HepG2 (cell line): Measurements from ENCODE around the gene SOX13. TPM values are rescaled to one million over a fixed set of nuclear protein-coding genes. Genes with fewer than 3 reads are reported as not detected.

Source experiments
- HOXA9 ChIP-seq: sonication (generic); formaldehyde crosslinking; IDR thresholded peaks from 2 replicates; pipeline ENCODE4 v1.8.1; 2022; ENCODE audit warnings: missing genetic modification reagents, mild to moderate bottlenecking, moderate library complexity, borderline replicate concordance
- NFE2L2 ChIP-seq: fragments of 150-350 bp; IDR thresholded peaks from 2 replicates; pipeline ENCODE4 v1.6.1; 2014; ENCODE audit warnings: low read length
- RARG ChIP-seq: sonication (generic); formaldehyde crosslinking; IDR thresholded peaks from 2 replicates; pipeline ENCODE4 v1.4.0; 2020; ENCODE audit warnings: low read depth, mild to moderate bottlenecking, missing genetic modification reagents
- SAP130 ChIP-seq: IDR thresholded peaks from 2 replicates; pipeline ENCODE4 v1.6.1; 2016; ENCODE audit warnings: low read depth
- ZBTB8A ChIP-seq: sonication (generic); formaldehyde crosslinking; IDR thresholded peaks from 2 replicates; pipeline ENCODE4 v1.4.0; 2020; ENCODE audit warnings: mild to moderate bottlenecking, low read depth, missing genetic modification reagents, borderline replicate concordance
- ZFY ChIP-seq: sonication (generic); formaldehyde crosslinking; IDR thresholded peaks from 2 replicates; pipeline ENCODE4 v1.4.0; 2020; ENCODE audit warnings: missing genetic modification reagents
- ZNF773 ChIP-seq: sonication (generic); formaldehyde crosslinking; IDR thresholded peaks from 2 replicates; pipeline ENCODE4 v1.4.0; 2020; ENCODE audit warnings: missing genetic modification reagents, borderline replicate concordance
- ZNF792 ChIP-seq: IDR thresholded peaks from 2 replicates; pipeline ENCODE4 v1.6.1; 2016
- polyA plus RNA-seq, 8 experiments: library from polyadenylated mRNA; depleted of rRNA in 3 of 8; stranded (reverse) in 7 of 8; unstranded in 1 of 8; fragments of >200 nt; fragmentation: Illumina TruSeq in 4 of 8; extraction: Trizol in 4 of 8; gene quantifications; 2 replicates each; pipeline versions ENCODE4 v1.2.1 to v1.2.3, GENCODE V29; 2011 to 2016; ENCODE audit warnings: low read depth in 4 of 8, missing spikeins in 1 of 8, mixed read lengths in 1 of 8; ENCODE audit not compliant: insufficient read depth in 1 of 8
- total RNA-seq, 5 experiments: library from RNA; depleted of rRNA; stranded (reverse); fragments of >200 nt; fragmentation: Illumina TruSeq; extraction: Trizol; gene quantifications; 2 replicates each; pipeline ENCODE4 v1.2.3, GENCODE V29; 2016; ENCODE audit warnings: low read depth in 1 of 5
- TF ChIP-seq, protein P1 (sequence below): sonication (generic); formaldehyde crosslinking; IDR thresholded peaks from 2 replicates; pipeline ENCODE4 v1.8.0; 2022; ENCODE audit warnings: mild to moderate bottlenecking, missing genetic modification reagents, moderate library complexity
- TF ChIP-seq, protein P2 (sequence below), 2 experiments: fragments of 450-650 bp in 1 of 2; sonication (generic) in 1 of 2; formaldehyde crosslinking in 1 of 2; IDR thresholded peaks; 2 replicates each; pipeline versions ENCODE4 v1.6.1 to v1.8.0; 2016 to 2022; ENCODE audit warnings: antibody characterized with exemption in 1 of 2, mild to moderate bottlenecking in 1 of 2, missing genetic modification reagents in 1 of 2
- TF ChIP-seq, protein P3 (sequence below): sonication (generic); formaldehyde crosslinking; conservative IDR thresholded peaks from 2 replicates; pipeline ENCODE4 v1.4.0; 2020; ENCODE audit warnings: missing genetic modification reagents
- TF ChIP-seq, protein P4 (sequence below): sonication (generic); formaldehyde crosslinking; IDR thresholded peaks from 2 replicates; pipeline ENCODE4 v1.4.0; 2020; ENCODE audit warnings: missing genetic modification reagents
- TF ChIP-seq, protein P5 (sequence below): sonication (generic); formaldehyde crosslinking; IDR thresholded peaks from 2 replicates; pipeline ENCODE4 v1.5.0; 2020; ENCODE audit warnings: mild to moderate bottlenecking, missing genetic modification reagents

SOX13 gene
- total and polyA plus RNA-seq, 2 of the 13 experiments (the other 11 are each of a cell fraction or from before 2014, with no cell fraction given): 13.3 to 15.8 TPM

DNA sequence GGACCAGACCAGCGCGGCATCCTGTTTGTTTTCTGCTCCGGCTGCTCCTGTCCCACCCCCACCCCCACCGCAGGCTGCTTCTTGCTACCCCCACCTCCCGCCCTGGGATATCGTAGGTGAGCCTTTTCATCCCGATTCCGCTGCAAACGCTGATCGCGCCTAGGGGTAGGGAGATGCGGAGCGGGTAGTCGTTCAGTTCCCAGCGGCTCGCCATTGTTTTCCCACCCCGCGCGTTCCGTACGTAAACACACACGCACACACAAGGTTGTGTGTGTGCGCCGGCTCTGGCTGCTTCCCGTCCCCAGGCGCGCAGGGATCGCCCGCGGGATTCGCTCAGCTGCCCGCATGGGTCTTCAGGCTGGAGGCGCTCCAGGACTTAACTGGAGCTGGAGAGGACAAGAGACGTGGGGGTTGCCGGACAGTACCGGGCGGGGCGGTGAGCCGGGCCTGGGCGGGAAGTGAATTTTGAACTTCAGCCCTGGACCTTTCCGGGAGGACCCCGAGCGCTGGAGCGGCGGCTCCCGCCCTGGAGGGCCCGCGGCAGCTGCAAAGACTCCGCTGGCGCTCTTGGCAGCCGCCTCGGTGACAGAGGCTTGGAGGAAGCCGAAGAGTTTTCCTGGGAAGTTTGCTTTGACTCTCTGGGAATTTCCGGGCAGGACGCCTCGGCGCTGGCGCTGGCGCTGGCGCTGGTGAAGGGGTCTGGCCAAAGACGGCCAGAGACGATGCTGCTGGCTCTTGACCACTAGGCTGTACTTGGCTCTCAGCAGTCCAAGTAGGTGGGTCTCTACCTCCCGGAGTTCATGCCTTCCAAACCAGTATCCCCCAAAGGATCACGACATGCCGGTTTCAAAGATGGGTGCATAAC lies 1.6 kb downstream of the SOX13 start (continued):
- TF ChIP-seq ZNF773 (CRISPR knock-in tag) (peak; percentile 67; the same call in 1 of the 2 replicates), ZNF792 (CRISPR knock-in tag) (0 out of 2 replicates have a peak, but pooled peaks have one; percentile 43), HOXA9 (CRISPR knock-in tag) (no peak), SAP130 (peak; percentile 71), ZFY (CRISPR knock-in tag) (peak; percentile 69), RARG (CRISPR knock-in tag) (no peak), NFE2L2 (no peak), ZBTB8A (CRISPR knock-in tag) (0 out of 2 replicates have a peak, but pooled peaks have one; percentile 31)
- TF ChIP-seq, protein P1, sequence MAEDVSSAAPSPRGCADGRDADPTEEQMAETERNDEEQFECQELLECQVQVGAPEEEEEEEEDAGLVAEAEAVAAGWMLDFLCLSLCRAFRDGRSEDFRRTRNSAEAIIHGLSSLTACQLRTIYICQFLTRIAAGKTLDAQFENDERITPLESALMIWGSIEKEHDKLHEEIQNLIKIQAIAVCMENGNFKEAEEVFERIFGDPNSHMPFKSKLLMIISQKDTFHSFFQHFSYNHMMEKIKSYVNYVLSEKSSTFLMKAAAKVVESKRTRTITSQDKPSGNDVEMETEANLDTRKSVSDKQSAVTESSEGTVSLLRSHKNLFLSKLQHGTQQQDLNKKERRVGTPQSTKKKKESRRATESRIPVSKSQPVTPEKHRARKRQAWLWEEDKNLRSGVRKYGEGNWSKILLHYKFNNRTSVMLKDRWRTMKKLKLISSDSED (CRISPR knock-in tag): no peak
- TF ChIP-seq, protein P2, sequence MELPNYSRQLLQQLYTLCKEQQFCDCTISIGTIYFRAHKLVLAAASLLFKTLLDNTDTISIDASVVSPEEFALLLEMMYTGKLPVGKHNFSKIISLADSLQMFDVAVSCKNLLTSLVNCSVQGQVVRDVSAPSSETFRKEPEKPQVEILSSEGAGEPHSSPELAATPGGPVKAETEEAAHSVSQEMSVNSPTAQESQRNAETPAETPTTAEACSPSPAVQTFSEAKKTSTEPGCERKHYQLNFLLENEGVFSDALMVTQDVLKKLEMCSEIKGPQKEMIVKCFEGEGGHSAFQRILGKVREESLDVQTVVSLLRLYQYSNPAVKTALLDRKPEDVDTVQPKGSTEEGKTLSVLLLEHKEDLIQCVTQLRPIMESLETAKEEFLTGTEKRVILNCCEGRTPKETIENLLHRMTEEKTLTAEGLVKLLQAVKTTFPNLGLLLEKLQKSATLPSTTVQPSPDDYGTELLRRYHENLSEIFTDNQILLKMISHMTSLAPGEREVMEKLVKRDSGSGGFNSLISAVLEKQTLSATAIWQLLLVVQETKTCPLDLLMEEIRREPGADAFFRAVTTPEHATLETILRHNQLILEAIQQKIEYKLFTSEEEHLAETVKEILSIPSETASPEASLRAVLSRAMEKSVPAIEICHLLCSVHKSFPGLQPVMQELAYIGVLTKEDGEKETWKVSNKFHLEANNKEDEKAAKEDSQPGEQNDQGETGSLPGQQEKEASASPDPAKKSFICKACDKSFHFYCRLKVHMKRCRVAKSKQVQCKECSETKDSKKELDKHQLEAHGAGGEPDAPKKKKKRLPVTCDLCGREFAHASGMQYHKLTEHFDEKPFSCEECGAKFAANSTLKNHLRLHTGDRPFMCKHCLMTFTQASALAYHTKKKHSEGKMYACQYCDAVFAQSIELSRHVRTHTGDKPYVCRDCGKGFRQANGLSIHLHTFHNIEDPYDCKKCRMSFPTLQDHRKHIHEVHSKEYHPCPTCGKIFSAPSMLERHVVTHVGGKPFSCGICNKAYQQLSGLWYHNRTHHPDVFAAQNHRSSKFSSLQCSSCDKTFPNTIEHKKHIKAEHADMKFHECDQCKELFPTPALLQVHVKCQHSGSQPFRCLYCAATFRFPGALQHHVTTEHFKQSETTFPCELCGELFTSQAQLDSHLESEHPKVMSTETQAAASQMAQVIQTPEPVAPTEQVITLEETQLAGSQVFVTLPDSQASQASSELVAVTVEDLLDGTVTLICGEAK (IDR thresholded peaks at IDR 0.05): no peak
- TF ChIP-seq, protein P2 (CRISPR knock-in tag; IDR thresholded peaks at IDR 0.05): peak; percentile 59
- TF ChIP-seq, protein P3, sequence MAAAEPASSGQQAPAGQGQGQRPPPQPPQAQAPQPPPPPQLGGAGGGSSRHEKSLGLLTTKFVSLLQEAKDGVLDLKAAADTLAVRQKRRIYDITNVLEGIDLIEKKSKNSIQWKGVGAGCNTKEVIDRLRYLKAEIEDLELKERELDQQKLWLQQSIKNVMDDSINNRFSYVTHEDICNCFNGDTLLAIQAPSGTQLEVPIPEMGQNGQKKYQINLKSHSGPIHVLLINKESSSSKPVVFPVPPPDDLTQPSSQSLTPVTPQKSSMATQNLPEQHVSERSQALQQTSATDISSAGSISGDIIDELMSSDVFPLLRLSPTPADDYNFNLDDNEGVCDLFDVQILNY (CRISPR knock-in tag): 0 out of 2 replicates have a peak, but pooled peaks have one; percentile 65
- TF ChIP-seq, protein P4, sequence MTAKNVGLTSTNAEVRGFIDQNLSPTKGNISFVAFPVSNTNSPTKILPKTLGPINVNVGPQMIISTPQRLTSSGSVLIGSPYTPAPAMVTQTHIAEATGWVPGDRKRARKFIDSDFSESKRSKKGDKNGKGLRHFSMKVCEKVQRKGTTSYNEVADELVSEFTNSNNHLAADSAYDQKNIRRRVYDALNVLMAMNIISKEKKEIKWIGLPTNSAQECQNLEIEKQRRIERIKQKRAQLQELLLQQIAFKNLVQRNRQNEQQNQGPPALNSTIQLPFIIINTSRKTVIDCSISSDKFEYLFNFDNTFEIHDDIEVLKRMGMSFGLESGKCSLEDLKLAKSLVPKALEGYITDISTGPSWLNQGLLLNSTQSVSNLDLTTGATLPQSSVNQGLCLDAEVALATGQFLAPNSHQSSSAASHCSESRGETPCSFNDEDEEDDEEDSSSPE (CRISPR knock-in tag): peak; percentile 90
- TF ChIP-seq, protein P5, sequence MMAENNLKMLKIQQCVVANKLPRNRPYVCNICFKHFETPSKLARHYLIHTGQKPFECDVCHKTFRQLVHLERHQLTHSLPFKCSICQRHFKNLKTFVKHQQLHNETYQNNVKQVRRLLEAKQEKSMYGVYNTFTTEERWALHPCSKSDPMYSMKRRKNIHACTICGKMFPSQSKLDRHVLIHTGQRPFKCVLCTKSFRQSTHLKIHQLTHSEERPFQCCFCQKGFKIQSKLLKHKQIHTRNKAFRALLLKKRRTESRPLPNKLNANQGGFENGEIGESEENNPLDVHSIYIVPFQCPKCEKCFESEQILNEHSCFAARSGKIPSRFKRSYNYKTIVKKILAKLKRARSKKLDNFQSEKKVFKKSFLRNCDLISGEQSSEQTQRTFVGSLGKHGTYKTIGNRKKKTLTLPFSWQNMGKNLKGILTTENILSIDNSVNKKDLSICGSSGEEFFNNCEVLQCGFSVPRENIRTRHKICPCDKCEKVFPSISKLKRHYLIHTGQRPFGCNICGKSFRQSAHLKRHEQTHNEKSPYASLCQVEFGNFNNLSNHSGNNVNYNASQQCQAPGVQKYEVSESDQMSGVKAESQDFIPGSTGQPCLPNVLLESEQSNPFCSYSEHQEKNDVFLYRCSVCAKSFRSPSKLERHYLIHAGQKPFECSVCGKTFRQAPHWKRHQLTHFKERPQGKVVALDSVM (CRISPR knock-in tag): peak; percentile 40
